Endodermal cell (in vitro differentiated cells): ENCODE results near the gene RRP8. TPM values are rescaled to one million over a fixed set of nuclear protein-coding genes. Genes with fewer than 3 reads are reported as not detected.

Experiments used
- DNase-seq: peaks from one replicate; pipeline ENCODE4 v3.0.0-alpha.2; 2017
- H3K27ac ChIP-seq: 2 replicates; pipeline ENCODE4 v1.5.1; 2013; ENCODE audit warnings: mild to moderate bottlenecking, low read depth, low read length, moderate library complexity
- H3K27me3 ChIP-seq: 2 replicates; pipeline ENCODE4 v1.6.1; 2013; ENCODE audit warnings: mild to moderate bottlenecking, low read length, moderate library complexity; ENCODE audit not compliant: insufficient read depth, control insufficient read depth, poor library complexity, severe bottlenecking
- H3K36me3 ChIP-seq: 2 replicates; pipeline ENCODE4 v1.7.0; 2013; ENCODE audit warnings: mild to moderate bottlenecking, low read length, moderate library complexity; ENCODE audit not compliant: control insufficient read depth, insufficient read depth
- H3K4me1 ChIP-seq: one replicate; pipeline ENCODE4 v1.7.0; 2013; ENCODE audit warnings: low read length; ENCODE audit not compliant: control insufficient read depth, insufficient read depth
- H3K4me3 ChIP-seq: 2 replicates; pipeline ENCODE4 v1.5.1; 2013; ENCODE audit warnings: mild to moderate bottlenecking, low read length, moderate library complexity
- H3K9ac ChIP-seq: 2 replicates; pipeline ENCODE4 v1.6.1; 2013; ENCODE audit warnings: mild to moderate bottlenecking, low read length, moderate library complexity; ENCODE audit not compliant: poor library complexity, severe bottlenecking; ENCODE audit errors: extremely low read depth
- H3K9me3 ChIP-seq: 2 replicates; pipeline ENCODE4 v1.6.1; 2013; ENCODE audit warnings: mild to moderate bottlenecking, low read length, moderate library complexity; ENCODE audit not compliant: control insufficient read depth
- H3K27ac Mint-ChIP-seq: 2 replicates; pipeline ENCODE4 v1.8.0; 2020; ENCODE audit warnings: mixed read lengths
- H3K27me3 Mint-ChIP-seq: 2 replicates; pipeline ENCODE4 v1.8.0; 2021; ENCODE audit warnings: mild to moderate bottlenecking, mixed read lengths; ENCODE audit not compliant: insufficient read depth
- H3K36me3 Mint-ChIP-seq: 2 replicates; pipeline ENCODE4 v1.8.0; 2020; ENCODE audit warnings: low read depth, mixed read lengths
- H3K4me1 Mint-ChIP-seq: 2 replicates; pipeline ENCODE4 v1.8.0; 2020; ENCODE audit warnings: mixed read lengths
- H3K4me3 Mint-ChIP-seq: 2 replicates; pipeline ENCODE4 v1.8.0; 2020; ENCODE audit warnings: mild to moderate bottlenecking, moderate library complexity, mixed read lengths
- H3K9me3 Mint-ChIP-seq: 2 replicates; pipeline ENCODE4 v1.8.0; 2020; ENCODE audit warnings: mild to moderate bottlenecking, mixed read lengths
- CTCF ChIP-seq: fragments of 200-600 bp; sonication (generic); conservative IDR thresholded peaks from 2 replicates; pipeline ENCODE4 v1.5.0; 2021; ENCODE audit warnings: antibody characterized with exemption, mild to moderate bottlenecking
- WGBS, 2 experiments: methylation state at CpG; one replicate each; pipeline versions ENCODE4 v1.1.5 to v1.1.7; 2013; ENCODE audit warnings: missing lambda C conversion rate in 2 of 2, mixed read lengths in 1 of 2; ENCODE audit not compliant: insufficient coverage in 1 of 2, insufficient read length in 1 of 2; 5-methylcytosine and 5-hydroxymethylcytosine counted together
- total RNA-seq, 2 donors: library from RNA; stranded (reverse); fragmentation: NEBNext Ultra II Directional in 1 of 2; extraction: Animal tissue kit (Norgen Biotek cat#: 25700) in 1 of 2; gene quantifications; 2 replicates in 1 of 2; 3 replicates in 1 of 2; pipeline ENCODE4 v1.2.1, GENCODE V29; 2021

Gene RRP8
- total RNA-seq, 2 donors from 2014 or later: 11.0 to 12.8 TPM

- Histone ChIP-seq H3K4me3 (no peak overlapping the region), H3K9me3 (no peaks in the 10 kb centered on the region), H3K27me3 (no peaks in the 10 kb centered on the region), H3K27ac (no peak overlapping the region), H3K9ac (no peak overlapping the region), H3K4me1 (no peaks in the 10 kb centered on the region), H3K36me3 (peaks cover 39% of the 10 kb centered on the region)
- no peaks in the 10 kb centered on the region for H3K9me3 Mint-ChIP-seq
- WGBS, 2 experiments: 86% methylated on average over 2 of the region's 2 CpGs; no CpG with 5 or more reads in 1 of the 2 experiments
- H3K4me1 Mint-ChIP-seq: peaks cover 6% of the 10 kb centered on the region
- peaks cover 43% of the 10 kb centered on the region for H3K36me3 Mint-ChIP-seq
- TF ChIP-seq CTCF: no peak
- H3K4me3 Mint-ChIP-seq: no peak overlapping the region
- H3K27me3 Mint-ChIP-seq: no peaks in the 10 kb centered on the region
- DNase-seq: no peak
- H3K27ac Mint-ChIP-seq: no peak overlapping the region
Observed at GRCh38 chr11:6614446-6614845, 11.0 kb upstream of the RRP8 start.

DNA sequence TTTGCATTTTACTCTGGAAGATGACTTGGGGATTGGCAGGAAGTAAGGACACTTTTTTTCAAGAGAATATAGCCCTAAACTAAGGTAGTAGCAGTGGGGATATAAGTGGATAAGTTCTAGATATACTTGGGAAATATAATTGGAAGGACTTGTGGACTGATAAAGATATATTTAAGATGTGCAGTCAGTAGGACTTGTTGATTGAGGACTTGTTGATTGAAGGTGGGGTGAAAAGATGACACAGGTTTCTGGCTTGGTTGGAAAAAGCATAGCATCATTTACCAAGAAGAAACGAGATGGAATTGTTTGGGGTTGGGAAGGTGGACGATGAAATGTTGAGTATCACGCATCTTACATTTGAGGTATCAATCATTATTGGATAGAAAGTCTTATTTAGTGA lies 10.1 kb upstream of the RRP8 start:
- no peak overlapping the region for H3K4me3 Mint-ChIP-seq
- Histone ChIP-seq H3K4me3 (peak overlapping the region; percentile 87), H3K36me3 (peaks cover 48% of the 10 kb centered on the region), H3K9me3 (no peaks in the 10 kb centered on the region), H3K9ac (no peak overlapping the region), H3K4me1 (no peaks in the 10 kb centered on the region), H3K27me3 (no peaks in the 10 kb centered on the region), H3K27ac (no peak overlapping the region)
- no peaks in the 10 kb centered on the region for H3K27me3 Mint-ChIP-seq
- WGBS, 2 experiments: 90 to 96% methylated on average over 3 of the region's 3 CpGs
- no peak for TF ChIP-seq CTCF
- DNase-seq: no peak
- no peaks in the 10 kb centered on the region for H3K9me3 Mint-ChIP-seq
- peaks cover 6% of the 10 kb centered on the region for H3K4me1 Mint-ChIP-seq
- peaks cover 52% of the 10 kb centered on the region for H3K36me3 Mint-ChIP-seq
- H3K27ac Mint-ChIP-seq: no peak overlapping the region

- Histone ChIP-seq H3K36me3 (peaks cover 59% of the 10 kb centered on the region), H3K27ac (peak within 1 kb of the TSS; percentile 94), H3K9me3 (no peaks in the 10 kb centered on the region), H3K4me1 (no peaks in the 10 kb centered on the region), H3K4me3 (peak within 1 kb of the TSS; percentile 90), H3K9ac (peak within 1 kb of the TSS; percentile 88), H3K27me3 (no peaks in the 10 kb centered on the region)
- H3K9me3 Mint-ChIP-seq: no peaks in the 10 kb centered on the region
- peak; percentile 79 for TF ChIP-seq CTCF
- peaks cover 9% of the 10 kb centered on the region for H3K4me1 Mint-ChIP-seq
- H3K27me3 Mint-ChIP-seq: no peaks in the 10 kb centered on the region
- WGBS, 2 experiments: 0 to 1% methylated on average over 31 to 50 of the region's 51 CpGs
- peaks cover 62% of the 10 kb centered on the region for H3K36me3 Mint-ChIP-seq
- DNase-seq: peak; percentile 97
- peak within 1 kb of the TSS; percentile 88 for H3K27ac Mint-ChIP-seq
- no peak within 1 kb of the TSS for H3K4me3 Mint-ChIP-seq
Observed at GRCh38 chr11:6612213-6613041, 9.0 kb upstream of the RRP8 start, which contains the start of gene TAF10. Gene TAF10, minus strand, starts transcription at chr11:6612216. Its CDS starts 27 bp downstream, at chr11:6612189.
